Activated CD8-positive, alpha-beta memory T cell treated with anti-CD3 and anti-CD28 coated beads for 48 hours (primary cell): ENCODE measurements around the gene IDH3G.
A peak's percentile ranks its signal among the peaks of the same experiment; 100 is the strongest.
"Not testable (repeated sequence)": the region's sequence is repeated elsewhere in the genome, so short reads cannot be mapped to it uniquely, and the experiment has no call there.

ENCODE experiments used
- DNase-seq, 3 experiments: peaks; one replicate each; pipeline ENCODE4 v3.0.0-alpha.2; 2020; ENCODE audit warnings: low read depth in 2 of 3, low spot score in 2 of 3

The IDH3G gene

DNA sequence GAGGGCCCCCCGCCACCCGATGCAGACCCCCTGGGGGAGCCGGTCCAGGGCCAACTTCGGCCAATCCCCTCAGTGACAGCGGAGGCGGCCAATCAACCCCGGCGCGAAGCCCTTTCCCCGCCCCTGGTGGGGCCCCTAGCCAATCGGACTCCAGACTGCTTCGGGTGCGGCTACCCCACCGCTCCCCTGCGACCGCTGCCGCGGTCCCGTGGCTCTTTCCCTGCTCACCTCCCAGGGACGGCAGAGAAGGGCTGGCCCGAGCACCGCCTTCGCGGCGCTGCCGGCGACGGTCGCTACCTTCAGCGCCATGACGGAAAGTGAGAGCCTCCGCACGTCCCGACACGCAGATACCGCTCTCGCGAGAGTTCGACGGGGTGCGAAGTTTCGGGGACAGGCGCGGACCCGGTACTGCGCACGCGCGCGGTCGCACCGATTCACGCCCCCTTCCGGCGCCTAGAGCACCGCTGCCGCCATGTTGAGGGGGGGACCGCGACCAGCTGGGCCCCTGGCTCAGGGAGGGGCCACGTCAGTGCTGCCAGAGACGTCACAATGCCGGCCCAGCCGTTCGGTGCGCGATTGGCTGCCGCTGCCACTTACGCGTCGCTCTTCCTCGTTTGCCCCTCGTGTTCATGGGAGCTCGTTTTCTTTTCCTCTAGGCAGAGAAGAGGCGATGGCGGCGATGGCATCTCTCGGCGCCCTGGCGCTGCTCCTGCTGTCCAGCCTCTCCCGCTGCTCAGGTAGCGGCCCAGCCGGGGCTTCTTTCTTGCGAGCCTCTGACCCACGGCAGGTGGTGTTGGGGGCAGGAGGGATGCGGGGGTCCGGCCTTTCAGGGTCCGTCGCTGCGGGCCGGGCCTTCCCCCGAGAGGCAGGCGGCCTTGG lies at the start of gene IDH3G, which contains the start of gene SSR4:
TSS of gene IDH3G (minus strand) at position 358 of the 879 bp plus-strand sequence. CDS start at position 309, 49 bp downstream.
TSS of gene SSR4 (plus strand) at position 651 of the 879 bp plus-strand sequence. CDS start at position 671, 20 bp downstream.
- peak; percentile 71 to 85 (median 84) for DNase-seq

DNA sequence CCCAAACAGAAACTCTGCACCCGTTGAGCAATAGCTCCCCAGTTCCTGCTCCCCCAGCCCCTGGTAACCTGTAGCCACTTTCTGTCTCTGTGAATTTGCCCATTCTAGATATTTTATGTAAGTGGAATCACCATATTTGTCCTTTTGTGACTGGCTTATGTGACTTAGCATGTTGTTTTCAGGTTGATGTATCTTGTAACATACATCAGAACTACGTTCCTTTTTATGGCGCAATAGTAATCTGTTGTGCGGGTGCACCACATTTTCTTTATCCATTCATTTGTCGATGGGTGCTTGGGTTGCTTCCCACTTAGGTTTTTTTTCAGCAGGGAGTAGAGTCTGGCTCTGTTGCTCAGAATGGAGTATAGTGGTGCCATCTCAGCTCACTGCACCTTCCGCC lies 42.7 kb upstream of the IDH3G start:
- no peak for DNase-seq

DNA sequence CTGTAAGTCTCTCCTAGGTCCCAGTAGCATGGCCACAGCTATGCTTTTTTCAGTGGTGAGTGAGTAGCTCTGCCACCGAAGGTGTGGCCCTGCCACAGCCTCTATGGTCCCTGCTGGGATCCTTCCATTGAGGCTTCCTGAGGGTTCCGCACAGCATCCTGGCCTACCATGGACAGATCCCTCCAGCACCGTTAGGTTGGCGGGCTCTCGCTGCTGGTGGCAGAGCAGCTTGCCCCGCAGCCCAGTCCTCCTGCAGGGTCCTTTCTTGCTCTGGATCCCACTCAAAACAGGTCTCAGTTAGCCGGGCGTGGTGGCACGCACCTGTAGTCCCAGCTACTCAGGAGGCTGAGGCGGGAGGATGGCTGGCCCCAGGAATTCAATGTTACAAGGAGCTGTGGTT lies 38.6 kb upstream of the IDH3G start:
- no peak for DNase-seq

DNA sequence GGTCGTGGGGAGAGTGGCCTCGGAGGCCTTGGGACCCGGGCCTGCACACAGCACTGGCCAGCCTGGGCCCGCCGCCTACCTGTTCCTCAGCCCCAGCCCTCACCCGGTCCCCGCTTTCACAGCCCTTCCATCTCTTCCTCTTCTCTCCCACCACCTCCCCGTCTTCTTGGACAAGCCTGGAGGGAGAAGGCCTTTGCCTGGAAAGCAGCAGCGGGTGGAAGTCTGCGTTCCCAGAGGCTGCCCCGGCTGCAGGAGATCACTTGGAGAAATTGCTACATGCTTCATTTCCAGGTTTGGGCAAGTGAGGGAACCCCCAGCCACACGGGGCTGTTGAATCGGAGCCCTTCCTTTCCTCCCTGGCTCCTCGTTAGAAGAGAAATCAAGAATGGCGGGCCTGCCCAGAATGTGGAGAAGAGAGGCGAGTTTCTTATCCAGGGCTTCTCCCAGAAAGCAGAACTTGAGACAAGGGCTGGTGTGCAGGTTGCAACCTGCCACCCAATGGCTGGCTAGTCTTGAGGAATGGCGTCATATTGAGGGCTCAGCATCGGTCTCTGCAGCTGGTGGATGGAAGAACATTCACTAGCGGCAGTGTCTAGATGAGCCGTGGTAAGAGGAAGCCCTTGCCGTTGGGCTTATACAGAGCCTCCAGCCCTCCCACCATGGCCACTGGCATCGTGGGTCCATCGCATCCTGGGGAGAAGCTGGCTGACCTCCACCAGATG lies 37.4 kb upstream of the IDH3G start:
- no peak for DNase-seq

DNA sequence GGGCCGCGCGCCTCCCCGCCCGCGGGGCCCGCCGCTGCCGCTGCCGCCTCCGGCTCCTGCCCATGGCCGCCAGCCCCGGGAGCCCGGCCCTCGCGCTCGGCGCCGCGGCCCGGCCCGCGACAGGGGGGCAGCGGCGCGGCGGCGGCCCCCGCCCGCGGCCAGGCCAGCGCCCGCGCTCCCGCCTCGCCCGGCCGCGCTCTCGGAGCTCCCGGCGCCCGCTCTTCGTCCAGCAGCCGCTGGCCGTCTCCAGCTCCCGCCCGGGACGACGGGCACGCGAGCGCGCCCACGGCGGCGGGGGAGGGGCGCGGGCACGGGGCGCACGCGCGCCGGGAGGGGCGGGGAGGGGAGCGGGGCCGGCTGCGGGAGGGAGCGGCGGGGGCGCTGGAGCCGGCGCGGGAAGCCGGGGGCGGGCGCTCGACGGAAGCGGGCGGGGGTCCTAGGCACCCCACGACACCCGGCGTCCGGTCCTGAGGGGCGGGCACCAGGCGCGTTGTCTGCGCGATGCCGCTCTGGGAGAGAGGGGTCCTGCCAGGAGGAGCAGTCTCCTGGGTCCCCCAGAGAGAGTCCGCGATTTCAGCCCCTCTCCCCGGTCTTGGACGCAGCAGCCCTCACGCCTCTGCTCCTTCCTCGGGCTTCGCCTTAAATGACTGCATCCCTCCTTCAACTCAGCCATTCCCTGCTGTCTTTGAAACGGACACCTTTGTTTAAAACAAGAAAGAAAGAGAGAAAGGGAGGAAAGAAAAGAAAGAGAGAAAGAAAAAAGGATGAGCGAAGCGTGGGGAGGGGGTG lies 36.7 kb upstream of the IDH3G start:
- DNase-seq, result no peak

DNA sequence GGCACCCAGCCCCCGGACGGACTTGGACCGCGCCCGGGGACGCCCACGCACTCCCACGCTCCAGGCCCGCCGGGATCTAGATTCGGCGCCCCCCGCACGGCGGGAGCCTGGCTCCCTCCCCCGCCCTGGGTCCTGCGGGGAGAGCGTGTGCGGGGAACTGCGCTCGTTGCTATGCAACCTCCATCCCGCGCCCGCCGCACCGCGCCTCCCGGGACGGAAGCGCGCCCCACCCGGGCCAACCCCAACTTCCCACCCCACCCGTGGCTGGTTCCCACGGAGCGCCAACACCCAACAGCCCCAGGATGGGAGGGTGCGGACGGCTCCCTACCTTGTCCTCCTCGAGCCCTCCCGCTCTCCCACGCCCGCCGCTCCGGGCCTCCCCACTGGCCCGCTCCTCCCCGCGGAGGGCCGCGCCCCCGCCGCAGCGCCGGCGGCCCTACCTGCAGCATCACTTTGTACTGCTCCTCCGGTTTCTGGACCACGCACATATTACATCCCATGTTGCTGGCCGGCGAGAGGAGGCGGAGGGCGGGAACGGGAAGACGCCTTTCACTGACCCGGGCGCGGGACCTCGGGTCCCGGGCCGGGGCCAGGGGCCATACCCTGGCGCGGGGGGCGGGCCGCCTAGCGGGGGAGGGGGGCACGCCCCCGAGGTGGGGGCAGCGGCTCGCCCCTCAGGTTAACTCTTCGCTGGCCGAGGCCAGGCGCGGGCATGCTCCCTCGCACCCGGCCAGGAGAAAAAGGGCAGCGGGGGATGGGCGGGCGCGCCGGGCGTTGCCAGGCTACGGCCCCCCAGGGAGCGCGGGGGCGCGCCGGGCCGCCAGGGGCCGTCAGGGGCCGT lies 35.8 kb upstream of the IDH3G start, which contains the start of gene PDZD4:
TSS of gene PDZD4 (minus strand) at position 746 of the 841 bp plus-strand sequence. CDS start at position 500, 246 bp downstream.
- DNase-seq, result no peak

DNA sequence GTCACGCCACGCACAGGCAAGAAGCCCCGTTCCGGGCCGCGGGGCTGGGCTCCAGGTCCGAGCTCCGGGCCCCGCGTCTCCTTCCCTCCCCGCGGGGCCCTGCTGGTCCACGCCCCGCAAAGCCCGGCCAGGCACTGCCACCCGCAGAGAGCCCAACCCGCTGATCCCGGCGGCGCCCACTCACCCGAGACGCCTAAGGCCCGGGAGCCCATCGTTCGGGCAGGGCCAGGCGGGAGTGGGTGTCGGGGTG lies 35.3 kb upstream of the IDH3G start:
- DNase-seq, result no peak

DNA sequence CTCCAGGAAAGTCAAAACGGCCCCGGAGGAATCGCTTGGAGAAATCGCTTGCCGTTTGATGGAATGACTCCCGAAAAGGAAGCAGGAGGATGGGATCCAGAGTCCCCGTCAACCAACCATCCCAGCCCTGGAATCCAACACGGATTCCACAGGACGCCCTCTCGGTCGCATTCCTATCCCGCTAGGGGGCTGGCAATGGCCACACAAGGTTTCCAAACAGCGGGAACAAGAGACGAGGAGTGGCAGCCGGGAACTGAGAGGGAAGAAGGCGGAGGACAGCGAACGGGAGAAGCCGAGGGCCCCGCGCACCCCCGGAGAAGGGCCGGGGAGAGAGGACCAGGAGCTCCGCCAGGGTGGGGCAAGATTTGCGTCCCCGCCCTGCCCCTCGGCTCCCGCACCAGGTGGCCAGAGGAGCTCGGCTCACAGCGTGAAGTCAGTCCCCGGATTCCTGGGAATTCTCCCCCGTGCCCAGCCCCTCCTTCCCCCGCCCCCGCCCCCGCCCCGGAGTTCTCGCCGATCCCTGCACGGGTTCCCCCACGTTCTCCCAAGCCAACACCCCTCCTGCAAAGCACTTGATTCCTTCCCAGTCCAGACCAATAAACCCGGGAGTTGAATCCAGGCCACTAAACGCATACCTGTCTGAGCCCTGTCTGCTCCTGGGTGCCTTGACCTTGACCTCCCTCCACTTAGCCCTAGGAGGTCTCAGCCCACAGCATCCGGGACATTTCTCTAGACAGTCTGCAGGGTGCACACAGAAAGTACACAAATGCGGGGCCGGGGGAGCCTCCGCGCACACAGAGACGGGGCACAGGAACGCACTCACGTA lies 34.8 kb upstream of the IDH3G start:
- DNase-seq, result no peak

DNA sequence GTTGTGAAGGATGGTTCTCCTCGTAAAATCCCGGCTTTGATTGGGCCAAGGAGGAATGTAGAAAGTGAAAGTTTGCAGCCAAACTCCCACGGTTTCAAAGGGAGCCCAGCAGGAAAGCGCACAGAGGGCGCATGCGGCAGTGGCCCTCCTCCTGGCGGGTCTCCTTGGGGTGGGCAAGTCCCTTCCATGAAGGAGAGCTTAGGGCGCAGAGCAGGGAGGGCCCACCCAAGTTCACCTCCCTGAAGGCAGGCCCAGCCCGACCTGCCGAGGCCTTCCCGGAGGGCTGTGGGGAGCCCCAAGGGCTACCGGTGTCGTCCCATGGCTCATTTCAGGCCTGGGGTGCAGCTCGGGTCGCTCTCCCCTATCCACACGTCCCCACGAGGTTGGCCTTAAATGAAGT lies 34.1 kb upstream of the IDH3G start:
- no peak for DNase-seq

DNA sequence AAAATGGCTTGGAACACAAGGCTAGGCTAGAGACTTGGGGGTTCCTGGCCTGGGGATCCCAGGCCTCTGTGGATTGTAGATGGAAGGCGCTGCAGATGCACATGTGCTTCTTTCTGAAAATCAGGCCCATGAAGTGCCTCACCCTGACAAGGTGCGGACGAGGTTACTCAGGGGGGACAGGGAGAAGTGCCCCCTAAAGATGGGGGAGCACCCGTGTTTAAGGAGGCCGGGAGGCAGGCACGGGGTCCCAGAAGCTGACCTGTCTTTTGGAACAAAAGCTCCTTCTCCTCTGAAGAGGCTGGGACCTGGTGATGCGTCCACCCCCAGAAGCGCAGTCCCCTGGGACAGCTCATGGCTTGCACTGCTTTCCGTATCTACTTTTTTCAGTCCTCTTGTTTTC lies 33.7 kb upstream of the IDH3G start:
- DNase-seq, result no peak

DNA sequence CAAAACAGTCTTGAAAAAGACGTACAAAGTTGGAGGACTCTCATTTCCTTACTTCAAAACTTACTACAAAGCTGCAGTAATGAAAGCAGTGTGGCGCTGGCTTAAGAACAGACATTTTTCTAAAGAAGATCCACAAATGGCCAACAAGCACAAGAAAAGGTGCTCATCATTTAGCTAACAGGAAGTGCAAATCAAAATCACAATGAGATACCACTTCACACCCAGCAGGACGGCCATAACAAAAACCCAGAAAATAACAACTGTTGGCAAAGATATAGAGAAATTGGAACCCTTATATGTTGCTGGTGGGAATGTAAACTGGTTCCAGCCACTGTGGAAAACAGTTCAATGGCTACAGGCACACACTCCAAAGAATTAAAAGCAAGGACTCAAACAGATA lies 32.8 kb upstream of the IDH3G start:
- no peak for DNase-seq

DNA sequence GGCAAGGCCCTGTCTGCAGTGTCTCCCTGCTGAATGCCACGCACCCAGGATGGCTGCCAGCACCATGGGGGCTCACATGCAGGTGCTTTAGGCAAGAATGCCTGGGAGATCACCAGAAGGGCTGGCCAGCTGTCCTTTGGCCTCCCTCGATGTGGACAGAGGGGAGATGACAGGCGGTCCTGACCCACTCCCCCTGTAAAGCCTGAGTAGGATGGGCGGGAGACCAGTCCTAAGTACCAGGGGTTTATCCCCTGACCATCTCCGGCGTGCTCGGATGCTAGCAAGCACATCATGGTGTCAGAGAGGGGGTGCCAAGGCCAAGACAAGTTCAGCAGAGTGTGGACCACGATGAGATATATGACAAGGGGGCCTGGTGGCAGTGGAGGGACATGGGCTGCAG lies 30.9 kb upstream of the IDH3G start:
- no peak for DNase-seq

DNA sequence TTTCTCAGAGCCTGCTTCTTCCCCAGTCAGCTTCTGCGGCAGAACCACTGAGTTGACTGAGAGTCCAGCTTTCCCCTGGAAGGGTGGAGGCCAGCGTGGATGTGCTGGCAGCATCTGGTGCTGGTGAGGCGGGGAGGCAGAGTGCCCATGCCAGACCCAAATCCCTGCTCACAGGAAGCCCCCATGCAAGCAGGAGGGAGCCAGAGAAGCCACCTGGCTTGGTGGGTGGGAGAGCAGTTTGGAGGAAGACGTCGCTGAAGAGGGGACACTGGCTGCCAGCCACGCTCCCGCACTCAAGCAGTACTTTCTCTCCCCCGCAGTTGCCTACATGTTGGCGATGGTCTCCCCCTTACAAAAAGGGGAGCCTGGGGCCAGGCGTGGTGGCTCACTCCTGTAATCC lies 30.2 kb upstream of the IDH3G start:
- DNase-seq, result no peak

DNA sequence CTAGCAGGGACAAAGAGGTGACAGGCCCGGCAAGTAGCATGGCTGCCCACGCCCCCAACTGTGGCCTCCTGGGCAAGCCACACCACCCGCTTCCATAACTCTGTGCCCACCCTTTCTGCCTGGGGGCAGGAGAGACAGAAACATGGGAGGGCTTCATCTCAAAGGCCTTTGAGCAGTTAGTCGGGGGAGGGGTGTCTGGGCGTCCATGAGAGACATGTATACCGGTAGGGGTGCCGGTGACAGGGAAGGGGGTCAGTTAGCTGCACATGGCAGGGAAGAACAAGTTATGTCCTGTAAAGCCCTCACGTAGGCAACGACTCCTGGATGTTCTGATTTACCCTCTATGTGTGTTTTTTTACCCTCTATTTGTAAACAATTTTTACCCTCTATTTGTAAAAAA lies 26.9 kb upstream of the IDH3G start:
- DNase-seq, result no peak

DNA sequence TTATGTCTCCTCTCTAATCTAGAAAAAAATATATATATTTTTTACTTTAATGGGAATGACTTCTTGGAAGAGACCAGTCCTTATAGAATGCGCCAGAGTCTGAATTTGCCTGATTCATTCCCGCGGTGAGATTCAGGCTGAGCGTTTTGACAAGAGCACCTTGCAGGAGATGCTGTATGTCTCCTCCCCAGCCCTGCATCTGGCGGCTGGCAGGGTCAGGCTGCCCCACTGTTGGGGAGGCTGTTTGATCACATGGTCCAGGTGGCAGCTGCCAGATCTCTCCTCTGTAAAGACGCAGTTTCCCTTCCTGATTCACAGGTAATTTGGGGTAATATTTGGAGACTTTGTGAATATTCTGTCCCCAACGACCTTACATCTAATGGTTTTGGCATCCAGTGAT lies 26.4 kb upstream of the IDH3G start:
- DNase-seq, result no peak

DNA sequence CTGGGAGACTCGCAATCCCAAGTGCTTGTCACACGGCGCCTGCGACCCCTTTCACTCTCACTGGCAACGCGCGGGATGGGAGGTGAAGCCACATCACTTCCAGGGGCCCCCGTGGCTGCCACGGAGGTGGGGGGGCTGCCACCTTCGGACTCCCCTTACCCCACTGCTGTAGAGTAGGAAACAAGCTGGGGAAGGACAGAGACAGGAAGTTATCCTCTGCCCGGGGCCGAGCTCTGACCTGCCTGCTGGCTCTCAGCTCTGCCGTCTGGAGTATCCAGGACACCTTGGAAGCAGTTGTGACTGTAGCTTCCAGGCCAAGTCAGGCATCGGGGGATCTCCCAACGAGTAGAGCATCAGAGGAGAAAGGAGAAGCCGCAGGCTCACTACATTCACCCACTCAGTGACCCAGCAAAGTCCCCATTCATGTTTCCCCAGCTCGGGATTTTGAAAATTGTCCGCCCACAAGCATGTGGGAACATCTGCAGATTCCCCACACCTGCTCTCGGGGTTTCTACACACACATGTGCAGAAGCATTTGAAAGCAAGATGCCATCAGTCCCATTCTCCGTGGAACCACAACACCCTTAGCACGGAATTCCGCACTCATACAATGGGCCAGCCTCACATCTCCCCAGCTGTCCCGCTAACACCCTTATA lies 25.3 kb upstream of the IDH3G start:
- no peak for DNase-seq

DNA sequence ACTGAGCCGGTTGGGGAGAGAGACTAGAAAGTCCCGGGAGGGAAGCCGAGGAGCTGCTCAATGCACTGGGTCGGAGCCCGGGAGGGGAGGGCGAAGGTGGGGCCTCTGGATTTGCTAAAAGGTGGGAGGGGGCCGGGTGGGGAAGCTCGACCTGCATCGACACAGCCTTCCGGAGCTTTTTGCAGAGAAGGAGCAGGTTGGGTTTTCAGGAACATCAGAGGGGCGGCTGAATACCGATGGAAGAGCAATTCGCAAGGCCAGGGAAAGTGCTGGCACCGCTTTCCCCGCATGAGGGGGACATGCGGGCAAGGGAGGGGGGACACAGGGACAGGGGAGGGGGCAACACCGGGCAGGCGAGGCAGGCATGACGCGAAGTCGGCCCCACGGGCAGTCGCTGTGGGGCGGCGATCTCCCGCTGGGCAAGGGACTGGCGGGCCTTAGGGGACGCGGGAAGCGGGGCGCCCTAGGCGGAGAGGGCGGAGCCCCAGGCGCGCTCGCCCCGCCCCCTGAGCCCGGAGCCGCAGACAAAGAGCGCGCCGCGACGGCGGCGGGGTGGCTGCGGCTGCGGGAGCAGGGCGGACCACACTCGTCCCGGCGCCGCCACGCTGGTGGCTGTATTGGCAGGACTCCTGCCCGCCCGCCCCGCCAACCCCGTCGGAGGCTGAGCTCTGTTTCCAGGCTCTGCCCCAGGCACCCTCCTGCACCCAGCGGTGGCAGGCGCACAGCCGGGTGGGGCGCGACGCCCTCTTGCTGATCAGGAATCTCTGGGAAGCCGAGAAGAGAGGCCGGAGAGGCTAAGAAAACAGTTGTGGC lies 24.6 kb upstream of the IDH3G start:
- DNase-seq, result no peak

DNA sequence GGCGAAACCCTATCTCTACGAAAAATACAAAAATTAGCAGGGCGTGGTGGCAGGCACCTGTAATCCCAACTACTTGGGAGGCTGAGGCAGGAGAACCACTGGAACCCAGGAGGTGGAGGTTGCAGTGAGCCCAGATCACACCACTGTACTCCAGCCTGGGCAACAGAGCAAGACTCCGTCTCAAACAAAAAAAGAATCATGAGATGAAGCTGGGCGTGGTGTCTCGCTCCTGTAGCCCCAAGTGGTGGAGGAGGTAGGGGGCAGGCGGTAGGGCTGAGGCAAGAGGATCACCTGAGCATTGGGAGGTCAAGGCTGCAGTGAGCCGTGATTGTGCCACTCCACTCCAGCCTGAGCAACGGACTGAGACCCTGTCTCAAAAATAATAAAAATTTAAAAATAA lies 23.9 kb upstream of the IDH3G start:
- DNase-seq, result not testable (repeated sequence)
